K562 (cell line): Measurements from ENCODE around the gene YEATS2. TPM values are rescaled to one million over a fixed set of nuclear protein-coding genes. Genes with fewer than 3 reads are reported as not detected.

Source experiments
- ATAC-seq: fragments of 200-7000 bp; cut with Tn5 transposase; 3 replicates; pipeline ENCODE4 v1.9.1; 2020; ENCODE audit warnings: moderate library complexity
- BruUV-seq: library from RNA; stranded (reverse); fragments of 400-500 nt; replicated peaks from 2 replicates; lab custom pipeline; 2021; lab: Mats Ljungman, UMichigan
- CTCF ChIA-PET: fragments of 300-600 bp; formaldehyde crosslinking; extraction: SDS; loops from one replicate; lab custom pipeline; 2021; ENCODE audit warnings: low intra/inter-chr PET ratio; lab: Yijun Ruan, JAX
- POLR2A ChIA-PET: fragments of 300-600, 350-650 bp; sonication (Branson Sonifier 250); formaldehyde crosslinking; extraction: SDS; loops from one replicate; lab custom pipeline; 2021; ENCODE audit warnings: antibody characterized with exemption, inconsistent platforms; lab: Yijun Ruan, JAX
- DNase-seq, 4 experiments: peaks; one replicate each; pipeline versions ENCODE4 v3.0.0 to v3.0.0-alpha.2; 2011 to 2018; ENCODE audit warnings: low spot score in 3 of 4, mixed read lengths in 3 of 4; ENCODE audit errors: extremely low read depth in 1 of 4
- FAIRE-seq: peaks from 2 replicates; lab custom pipeline; 2011; peaks lifted over from hg19 to GRCh38; lab: Jason Lieb, UNC
- H2AFZ ChIP-seq: 2 replicates; pipeline ENCODE4 v1.6.0; 2011; ENCODE audit warnings: low read depth, low read length, control low read depth, inconsistent platforms
- H3K27ac ChIP-seq: fragments of 200-600 bp; 3 replicates; pipeline ENCODE4 v1.8.0; 2011; ENCODE audit warnings: low read depth, mild to moderate bottlenecking, control low read depth, inconsistent platforms, low read length, moderate library complexity, mixed read lengths; ENCODE audit errors: extremely low read depth
- H3K27me3 ChIP-seq, 2 experiments: fragments of 300-600 bp in 1 of 2; 2 replicates in 1 of 2; 3 replicates in 1 of 2; pipeline versions ENCODE4 v1.6.0 to v1.8.0; 2011; ENCODE audit warnings: inconsistent platforms in 2 of 2, low read length in 2 of 2, mild to moderate bottlenecking in 1 of 2, mixed read lengths in 1 of 2, moderate library complexity in 1 of 2; ENCODE audit not compliant: control insufficient read depth in 2 of 2, insufficient read depth in 2 of 2
- H3K36me3 ChIP-seq: fragments of 300-600 bp; 3 replicates; pipeline ENCODE4 v1.8.0; 2011; ENCODE audit warnings: mild to moderate bottlenecking, low read length, inconsistent platforms; ENCODE audit not compliant: control insufficient read depth, insufficient read depth
- H3K4me1 ChIP-seq, 2 experiments: fragments of 200-600 bp in 1 of 2; replicated peaks in 1 of 2; 2 replicates in 1 of 2; 3 replicates in 1 of 2; pipeline versions ENCODE4 v1.5.1 to v1.8.0; 2011; ENCODE audit warnings: inconsistent platforms in 2 of 2, low read length in 2 of 2, mild to moderate bottlenecking in 1 of 2, mixed read lengths in 1 of 2, moderate library complexity in 1 of 2; ENCODE audit not compliant: control insufficient read depth in 2 of 2, insufficient read depth in 2 of 2
- H3K4me2 ChIP-seq: 2 replicates; pipeline ENCODE4 v1.6.1; 2011; ENCODE audit warnings: low read length, control low read depth, inconsistent platforms, mixed read lengths; ENCODE audit not compliant: insufficient read depth
- H3K4me3 ChIP-seq: fragments of 200-600 bp; sonication (generic), shearing (Covaris generic); 2 replicates; pipeline ENCODE4 v1.5.1; 2016; ENCODE audit warnings: control low read depth, inconsistent platforms
- H3K79me2 ChIP-seq: fragments of 200-600 bp; 3 replicates; pipeline ENCODE4 v1.8.0; 2011; ENCODE audit warnings: low read length, inconsistent platforms; ENCODE audit not compliant: control insufficient read depth, insufficient read depth
- H3K9ac ChIP-seq, 2 experiments: 2 replicates each; pipeline versions ENCODE4 v1.6.0 to v1.6.1; 2011; ENCODE audit warnings: low read depth in 2 of 2, low read length in 2 of 2, control low read depth in 1 of 2, inconsistent platforms in 1 of 2, mild to moderate bottlenecking in 1 of 2, mixed read lengths in 1 of 2; ENCODE audit not compliant: insufficient read depth in 1 of 2
- H3K9me1 ChIP-seq: one replicate; pipeline ENCODE4 v1.6.0; 2011; ENCODE audit warnings: inconsistent platforms, mild to moderate bottlenecking, low read length, moderate library complexity; ENCODE audit not compliant: control insufficient read depth, insufficient read depth
- H3K9me3 ChIP-seq: replicated peaks from 2 replicates; pipeline ENCODE4 v1.5.1; 2011; ENCODE audit warnings: low read depth, low read length, inconsistent platforms; ENCODE audit not compliant: control insufficient read depth, insufficient read depth
- H4K20me1 ChIP-seq: replicated peaks from 2 replicates; pipeline ENCODE4 v1.6.1; 2011; ENCODE audit warnings: low read length, inconsistent platforms, mixed read lengths; ENCODE audit not compliant: control insufficient read depth, insufficient read depth
- EP400 ChIP-seq: fragments of 450-650 bp; IDR thresholded peaks from 2 replicates; pipeline ENCODE4 v1.6.1; 2017; ENCODE audit warnings: antibody characterized with exemption, mild to moderate bottlenecking, moderate library complexity
- MGA ChIP-seq: fragments of 450-650 bp; IDR thresholded peaks from 2 replicates; pipeline ENCODE4 v1.6.1; 2016; ENCODE audit warnings: mild to moderate bottlenecking, moderate library complexity
- ZBTB26 ChIP-seq: fragments of 450-650 bp; formaldehyde crosslinking; IDR thresholded peaks from 2 replicates; pipeline ENCODE4 v1.4.0; 2022; ENCODE audit warnings: missing genetic modification characterization
- ZKSCAN1 ChIP-seq: fragments of 150-350 bp; IDR thresholded peaks from 2 replicates; pipeline ENCODE4 v1.6.1; 2016; ENCODE audit warnings: low read depth, low read length
- WGBS: fragments of 100-300 bp; shearing (Covaris generic); methylation state at CpG from one replicate; pipeline ENCODE4 v1.1.6; 2016; ENCODE audit warnings: low coverage, mixed read lengths; ENCODE audit not compliant: insufficient coverage; ENCODE audit errors: missing lambda C conversion rate; 5-methylcytosine and 5-hydroxymethylcytosine counted together
- in situ Hi-C: fragments of 300-500 bp; cut with MboI; formaldehyde crosslinking; loops from 4 replicates; pipeline ENCODE4 v1.15.0; 2018; ENCODE audit warnings: inconsistent platforms, mixed read lengths
- intact Hi-C: fragments of 100-400 bp; cut with micrococcal nuclease; formaldehyde crosslinking; loops from 2 replicates; pipeline ENCODE4 v1.14.2; 2022
- polyA plus RNA-seq, 8 experiments: library from polyadenylated mRNA; depleted of rRNA in 4 of 8; stranded (reverse) in 5 of 8; unstranded in 3 of 8; fragments of >200 nt; fragmentation: Nextera tagmentation in 2 of 8; fragmentation: Illumina TruSeq in 1 of 8; extraction: Ambion mirVana in 2 of 8; extraction: Trizol in 1 of 8; gene quantifications; 2 replicates each; pipeline versions ENCODE4 v1.2.1 to v1.2.3, GENCODE V29; 2011 to 2014; ENCODE audit warnings: inconsistent platforms in 1 of 8, missing spikeins in 1 of 8
- total RNA-seq, 7 experiments: library from RNA; depleted of rRNA in 6 of 7; stranded (reverse); fragments of >200 nt in 6 of 7; fragmentation: Illumina TruSeq in 2 of 7; extraction: Trizol in 2 of 7; gene quantifications; 2 replicates each; pipeline versions ENCODE4 v1.2.1 to v1.2.3, GENCODE V29; 2011 to 2021; ENCODE audit warnings: low replicate concordance in 1 of 7
- TF ChIP-seq, protein P1 (sequence below): sonication (generic); formaldehyde crosslinking; IDR thresholded peaks from 2 replicates; pipeline ENCODE4 v1.8.0; 2022; ENCODE audit warnings: mild to moderate bottlenecking, missing genetic modification reagents

YEATS2 gene
- total and polyA plus RNA-seq, 9 of the 15 experiments (the other 6 are each of a cell fraction or from before 2014, with no cell fraction given) = 1.8 to 35.2 (median 19.0) TPM

GRCh38 chr3:183797996-183798395 is 100.4 kb downstream of the YEATS2 start:
- CTCF ChIA-PET = no interaction called here
- Histone ChIP-seq H4K20me1 (no peaks in the 10 kb centered on the region; the same call in 1 of the 2 replicates), H3K9me1 (no peaks in the 10 kb centered on the region), H3K4me2 (no peak overlapping the region), H3K4me3 (no peak overlapping the region), H3K9ac (no peak overlapping the region), H3K4me1 (no peaks in the 10 kb centered on the region; a peak in 2 of 5 replicates), H3K36me3 (peaks cover 68% of the 10 kb centered on the region), H3K79me2 (no peaks in the 10 kb centered on the region), H3K27me3 (no peaks in the 10 kb centered on the region), H2AFZ (no peak overlapping the region), H3K9me3 (no peaks in the 10 kb centered on the region), H3K27ac (no peak overlapping the region)
- POLR2A ChIA-PET = interaction anchor here (1.1 to 1.2 kb wide), 2 partner anchors 9 to 10 kb away, joined by 4 to 6 read pairs; no protein-coding TSS in a partner anchor
- in situ Hi-C loops (no loop called here), intact Hi-C loops (no loop called here)
- ATAC-seq (no peak), DNase-seq (no peak), FAIRE-seq (no peak)
- BruUV-seq = no TSS peak
- 89% methylated on average over 9 of the region's 9 CpGs for WGBS
- no peak for TF ChIP-seq ZKSCAN1
- no peak for TF ChIP-seq EP400
- no peak for TF ChIP-seq ZBTB26 (CRISPR knock-in tag)
- no peak for TF ChIP-seq MGA
- TF ChIP-seq, protein P1, sequence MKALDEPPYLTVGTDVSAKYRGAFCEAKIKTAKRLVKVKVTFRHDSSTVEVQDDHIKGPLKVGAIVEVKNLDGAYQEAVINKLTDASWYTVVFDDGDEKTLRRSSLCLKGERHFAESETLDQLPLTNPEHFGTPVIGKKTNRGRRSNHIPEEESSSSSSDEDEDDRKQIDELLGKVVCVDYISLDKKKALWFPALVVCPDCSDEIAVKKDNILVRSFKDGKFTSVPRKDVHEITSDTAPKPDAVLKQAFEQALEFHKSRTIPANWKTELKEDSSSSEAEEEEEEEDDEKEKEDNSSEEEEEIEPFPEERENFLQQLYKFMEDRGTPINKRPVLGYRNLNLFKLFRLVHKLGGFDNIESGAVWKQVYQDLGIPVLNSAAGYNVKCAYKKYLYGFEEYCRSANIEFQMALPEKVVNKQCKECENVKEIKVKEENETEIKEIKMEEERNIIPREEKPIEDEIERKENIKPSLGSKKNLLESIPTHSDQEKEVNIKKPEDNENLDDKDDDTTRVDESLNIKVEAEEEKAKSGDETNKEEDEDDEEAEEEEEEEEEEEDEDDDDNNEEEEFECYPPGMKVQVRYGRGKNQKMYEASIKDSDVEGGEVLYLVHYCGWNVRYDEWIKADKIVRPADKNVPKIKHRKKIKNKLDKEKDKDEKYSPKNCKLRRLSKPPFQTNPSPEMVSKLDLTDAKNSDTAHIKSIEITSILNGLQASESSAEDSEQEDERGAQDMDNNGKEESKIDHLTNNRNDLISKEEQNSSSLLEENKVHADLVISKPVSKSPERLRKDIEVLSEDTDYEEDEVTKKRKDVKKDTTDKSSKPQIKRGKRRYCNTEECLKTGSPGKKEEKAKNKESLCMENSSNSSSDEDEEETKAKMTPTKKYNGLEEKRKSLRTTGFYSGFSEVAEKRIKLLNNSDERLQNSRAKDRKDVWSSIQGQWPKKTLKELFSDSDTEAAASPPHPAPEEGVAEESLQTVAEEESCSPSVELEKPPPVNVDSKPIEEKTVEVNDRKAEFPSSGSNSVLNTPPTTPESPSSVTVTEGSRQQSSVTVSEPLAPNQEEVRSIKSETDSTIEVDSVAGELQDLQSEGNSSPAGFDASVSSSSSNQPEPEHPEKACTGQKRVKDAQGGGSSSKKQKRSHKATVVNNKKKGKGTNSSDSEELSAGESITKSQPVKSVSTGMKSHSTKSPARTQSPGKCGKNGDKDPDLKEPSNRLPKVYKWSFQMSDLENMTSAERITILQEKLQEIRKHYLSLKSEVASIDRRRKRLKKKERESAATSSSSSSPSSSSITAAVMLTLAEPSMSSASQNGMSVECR (CRISPR knock-in tag) = no peak
